SJCRH30 (cell line): ENCODE measurements around the gene WNT9B. TPM values are rescaled to one million over a fixed set of nuclear protein-coding genes. Genes with fewer than 3 reads are reported as not detected.
"Not testable (repeated sequence)": the region's sequence is repeated elsewhere in the genome, so short reads cannot be mapped to it uniquely, and the experiment has no call there.

Source experiments
- DNase-seq, 2 experiments: peaks; one replicate each; pipeline ENCODE4 v3.0.0-alpha.2; 2015 to 2020
- H3K27ac ChIP-seq: fragments of 250-450 bp; sonication (Bioruptor Pico); 2 replicates; pipeline ENCODE4 v1.5.1; 2020; ENCODE audit warnings: mild to moderate bottlenecking, moderate library complexity
- H3K27me3 ChIP-seq: fragments of 250-450 bp; sonication (Bioruptor Pico); 2 replicates; pipeline ENCODE4 v1.5.1; 2020; ENCODE audit warnings: mild to moderate bottlenecking, moderate library complexity
- H3K36me3 ChIP-seq: fragments of 250-450 bp; sonication (Bioruptor Pico); 2 replicates; pipeline ENCODE4 v1.5.1; 2020; ENCODE audit warnings: mild to moderate bottlenecking, moderate library complexity
- H3K4me1 ChIP-seq: fragments of 250-450 bp; sonication (Bioruptor Pico); 2 replicates; pipeline ENCODE4 v1.5.1; 2020; ENCODE audit warnings: mild to moderate bottlenecking, moderate library complexity
- H3K4me3 ChIP-seq: fragments of 250-450 bp; sonication (Bioruptor Pico); 2 replicates; pipeline ENCODE4 v1.5.1; 2020; ENCODE audit warnings: mild to moderate bottlenecking, moderate library complexity
- H3K9me3 ChIP-seq: fragments of 250-450 bp; sonication (Bioruptor Pico); replicated peaks from 2 replicates; pipeline ENCODE4 v1.5.1; 2020; ENCODE audit warnings: mild to moderate bottlenecking, moderate library complexity
- total RNA-seq: library from RNA; depleted of rRNA; stranded (reverse); fragments of >200 nt; shearing (Covaris generic); gene quantifications from 2 replicates; pipeline ENCODE4 v1.2.3, GENCODE V29; 2014

Gene WNT9B
- total RNA-seq, 1 experiment from 2014 or later: not detected

- no peaks in the 10 kb centered on the region for H3K4me1 ChIP-seq
- no peaks in the 10 kb centered on the region for H3K36me3 ChIP-seq
- no peaks in the 10 kb centered on the region for H3K9me3 ChIP-seq
- H3K27me3 ChIP-seq: peaks cover 11% of the 10 kb centered on the region; the same call in 1 of the 2 replicates
- H3K27ac ChIP-seq: no peak overlapping the region
- H3K4me3 ChIP-seq: no peak overlapping the region
- no peak for DNase-seq
Observed at GRCh38 chr17:46916623-46917022, 65.2 kb downstream of the WNT9B start.

- H3K36me3 ChIP-seq: no peaks in the 10 kb centered on the region
- DNase-seq: no peak
- no peaks in the 10 kb centered on the region for H3K4me1 ChIP-seq
- no peak overlapping the region for H3K4me3 ChIP-seq
- no peak overlapping the region for H3K27ac ChIP-seq
- H3K9me3 ChIP-seq: no peaks in the 10 kb centered on the region
- H3K27me3 ChIP-seq: peaks cover 9% of the 10 kb centered on the region; the same call in 1 of the 2 replicates
Observed at GRCh38 chr17:46917041-46917440, 65.7 kb downstream of the WNT9B start.

- H3K4me3 ChIP-seq: no peak overlapping the region
- H3K27me3 ChIP-seq: peaks cover 4% of the 10 kb centered on the region; the same call in 1 of the 2 replicates
- H3K9me3 ChIP-seq: no peaks in the 10 kb centered on the region
- H3K27ac ChIP-seq: no peak overlapping the region
- DNase-seq: no peak
- H3K36me3 ChIP-seq: no peaks in the 10 kb centered on the region
- no peaks in the 10 kb centered on the region for H3K4me1 ChIP-seq
Observed at GRCh38 chr17:46917516-46917915, 66.1 kb downstream of the WNT9B start.

GRCh38 chr17:46921962-46922361 is 70.6 kb downstream of the WNT9B start:
- H3K36me3 ChIP-seq, H3K27ac ChIP-seq, DNase-seq, H3K4me1 ChIP-seq, H3K27me3 ChIP-seq, H3K9me3 ChIP-seq: not testable (repeated sequence)
- peak overlapping the region; percentile 78; the same call in 1 of the 2 replicates for H3K4me3 ChIP-seq

GRCh38 chr17:46922487-46922803 is 71.1 kb downstream of the WNT9B start:
- Histone ChIP-seq H3K36me3 (peaks cover 3% of the 10 kb centered on the region; the same call in 1 of the 2 replicates), H3K4me1 (peaks cover 4% of the 10 kb centered on the region; the same call in 1 of the 2 replicates), H3K4me3 (peak overlapping the region; percentile 78), H3K27me3 (no peaks in the 10 kb centered on the region), H3K9me3 (no peaks in the 10 kb centered on the region), H3K27ac (peak overlapping the region; percentile 95)
- DNase-seq: no peak

- Histone ChIP-seq H3K4me1 (peaks cover 4% of the 10 kb centered on the region; the same call in 1 of the 2 replicates), H3K4me3 (peak within 1 kb of the TSS; percentile 78), H3K36me3 (peaks cover 3% of the 10 kb centered on the region; the same call in 1 of the 2 replicates), H3K9me3 (no peaks in the 10 kb centered on the region), H3K27me3 (no peaks in the 10 kb centered on the region), H3K27ac (peak within 1 kb of the TSS; percentile 95)
- DNase-seq: peak; percentile 95
Observed at GRCh38 chr17:46922804-46923635, 71.6 kb downstream of the WNT9B start, which contains the start of gene GOSR2. Gene GOSR2, plus strand, starts transcription at chr17:46923160. Its CDS starts 33 bp downstream, at chr17:46923193.

GRCh38 chr17:46925185-46925868 is 73.9 kb downstream of the WNT9B start:
- Histone ChIP-seq H3K4me1 (peaks cover 4% of the 10 kb centered on the region; the same call in 1 of the 2 replicates), H3K27ac (no peak overlapping the region), H3K4me3 (no peak overlapping the region), H3K27me3 (no peaks in the 10 kb centered on the region), H3K9me3 (no peaks in the 10 kb centered on the region), H3K36me3 (peaks cover 10% of the 10 kb centered on the region)
- DNase-seq: no peak

DNA sequence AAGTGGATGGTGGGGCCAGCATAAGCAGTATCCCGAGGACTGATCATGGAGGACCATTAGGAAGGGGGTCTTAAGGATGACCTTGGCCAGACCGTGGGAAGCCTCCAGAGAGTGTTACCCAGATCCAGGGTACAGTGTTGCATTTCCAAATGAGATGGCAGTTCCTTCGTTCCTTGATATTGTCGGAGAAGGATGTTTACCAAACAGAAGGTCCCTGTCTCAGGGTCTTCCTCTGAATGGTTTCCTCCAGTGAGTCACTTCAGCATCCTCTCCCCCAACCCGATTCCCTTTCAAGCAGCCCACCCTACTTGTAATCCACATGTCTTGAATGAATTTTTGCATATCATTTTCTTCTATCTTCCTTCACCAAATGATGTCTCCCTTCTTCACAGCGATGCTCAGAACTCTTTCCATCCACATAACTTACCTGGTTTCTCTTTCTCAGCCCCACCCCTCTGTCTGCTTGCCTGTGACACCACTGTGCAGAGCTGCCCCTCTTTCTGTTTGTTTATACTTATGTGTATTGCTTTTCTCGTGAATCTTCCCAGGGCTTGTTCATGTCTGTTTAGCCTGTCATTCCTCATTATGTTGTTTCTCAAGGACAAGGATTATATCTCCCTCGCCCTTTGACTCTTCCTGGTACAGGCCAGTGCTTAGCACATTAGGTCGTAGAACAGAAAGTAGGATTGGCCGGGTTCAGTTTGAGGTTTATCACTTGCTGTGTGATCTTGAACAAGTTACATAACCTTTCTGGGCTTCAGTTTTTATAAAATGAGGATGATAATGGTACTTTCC is 77.3 kb downstream of the WNT9B start:
- Histone ChIP-seq H3K36me3 (peaks cover 44% of the 10 kb centered on the region), H3K4me1 (peaks cover 4% of the 10 kb centered on the region; the same call in 1 of the 2 replicates), H3K27me3 (no peaks in the 10 kb centered on the region), H3K4me3 (no peak overlapping the region), H3K9me3 (no peaks in the 10 kb centered on the region), H3K27ac (no peak overlapping the region)
- no peak for DNase-seq

GRCh38 chr17:46929413-46929812 is 78.0 kb downstream of the WNT9B start:
- Histone ChIP-seq H3K36me3 (peaks cover 49% of the 10 kb centered on the region), H3K4me3 (no peak overlapping the region), H3K27ac (no peak overlapping the region), H3K9me3 (no peaks in the 10 kb centered on the region), H3K4me1 (no peaks in the 10 kb centered on the region), H3K27me3 (no peaks in the 10 kb centered on the region)
- no peak for DNase-seq

- DNase-seq: no peak
- H3K9me3 ChIP-seq: no peaks in the 10 kb centered on the region
- peaks cover 53% of the 10 kb centered on the region for H3K36me3 ChIP-seq
- H3K4me1 ChIP-seq: no peaks in the 10 kb centered on the region
- H3K27me3 ChIP-seq: no peaks in the 10 kb centered on the region
- H3K4me3 ChIP-seq: no peak overlapping the region
- no peak overlapping the region for H3K27ac ChIP-seq
Observed at GRCh38 chr17:46930051-46930450, 78.7 kb downstream of the WNT9B start.

DNA sequence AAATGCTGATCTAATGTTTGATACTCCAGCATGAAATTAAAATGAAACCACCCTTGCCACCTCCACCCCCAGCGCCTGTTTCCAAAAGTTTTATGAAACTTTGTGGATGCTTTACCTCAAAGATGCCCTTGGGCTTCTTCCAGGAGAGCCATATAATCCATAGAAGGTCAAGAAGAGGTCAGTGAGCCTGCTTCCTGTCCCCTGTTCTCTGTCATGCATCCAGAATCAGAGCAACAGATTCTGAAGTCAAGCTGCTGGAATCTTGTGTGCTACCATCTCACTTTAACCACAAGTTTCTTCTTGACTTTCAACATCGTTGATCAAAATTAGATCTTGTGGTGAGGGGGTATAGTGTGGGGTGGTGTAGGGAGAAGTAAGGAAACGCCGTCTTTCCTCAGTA is 80.2 kb downstream of the WNT9B start:
- Histone ChIP-seq H3K36me3 (peaks cover 62% of the 10 kb centered on the region), H3K9me3 (no peaks in the 10 kb centered on the region)

GRCh38 chr17:46935658-46936266 is 84.4 kb downstream of the WNT9B start:
- no peak for DNase-seq
- Histone ChIP-seq H3K36me3 (peaks cover 65% of the 10 kb centered on the region), H3K9me3 (no peaks in the 10 kb centered on the region), H3K27ac (no peak overlapping the region), H3K27me3 (no peaks in the 10 kb centered on the region), H3K4me1 (no peaks in the 10 kb centered on the region), H3K4me3 (no peak overlapping the region)

More for the DNA sequence above, 80.2 kb downstream of the WNT9B start:
- DNase-seq: no peak
- H3K27ac ChIP-seq: no peak overlapping the region
- H3K4me1 ChIP-seq: no peaks in the 10 kb centered on the region
- no peaks in the 10 kb centered on the region for H3K27me3 ChIP-seq
- no peak overlapping the region for H3K4me3 ChIP-seq
